ENCODE data around the gene CIITA. TPM values are rescaled to one million over a fixed set of nuclear protein-coding genes. Genes with fewer than 3 reads are reported as not detected.

CIITA gene
- total RNA-seq, 1 experiment from 2014 or later: 22.4 TPM

- Mint-ChIP-seq H3K36me3 (ENCODE audit: insufficient read depth, unreplicated experiment) (peaks cover 4% of the 10 kb centered on the region), H3K4me1 (ENCODE audit: low read depth, unreplicated experiment) (peaks cover 43% of the 10 kb centered on the region), H3K27me3 (ENCODE audit: unreplicated experiment) (no peaks in the 10 kb centered on the region), H3K27ac (ENCODE audit: unreplicated experiment) (no peak overlapping the region), H3K4me3 (ENCODE audit: low read depth, unreplicated experiment) (no peak overlapping the region), H3K9me3 (ENCODE audit: low read depth, unreplicated experiment) (no peaks in the 10 kb centered on the region)
- TF ChIP-seq, protein P1, sequence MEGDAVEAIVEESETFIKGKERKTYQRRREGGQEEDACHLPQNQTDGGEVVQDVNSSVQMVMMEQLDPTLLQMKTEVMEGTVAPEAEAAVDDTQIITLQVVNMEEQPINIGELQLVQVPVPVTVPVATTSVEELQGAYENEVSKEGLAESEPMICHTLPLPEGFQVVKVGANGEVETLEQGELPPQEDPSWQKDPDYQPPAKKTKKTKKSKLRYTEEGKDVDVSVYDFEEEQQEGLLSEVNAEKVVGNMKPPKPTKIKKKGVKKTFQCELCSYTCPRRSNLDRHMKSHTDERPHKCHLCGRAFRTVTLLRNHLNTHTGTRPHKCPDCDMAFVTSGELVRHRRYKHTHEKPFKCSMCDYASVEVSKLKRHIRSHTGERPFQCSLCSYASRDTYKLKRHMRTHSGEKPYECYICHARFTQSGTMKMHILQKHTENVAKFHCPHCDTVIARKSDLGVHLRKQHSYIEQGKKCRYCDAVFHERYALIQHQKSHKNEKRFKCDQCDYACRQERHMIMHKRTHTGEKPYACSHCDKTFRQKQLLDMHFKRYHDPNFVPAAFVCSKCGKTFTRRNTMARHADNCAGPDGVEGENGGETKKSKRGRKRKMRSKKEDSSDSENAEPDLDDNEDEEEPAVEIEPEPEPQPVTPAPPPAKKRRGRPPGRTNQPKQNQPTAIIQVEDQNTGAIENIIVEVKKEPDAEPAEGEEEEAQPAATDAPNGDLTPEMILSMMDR (IDR thresholded peaks at IDR 0.05; ENCODE audit: unreplicated experiment): no peak
- intact Hi-C loops (cut with micrococcal nuclease; ENCODE audit: unreplicated experiment): no loop called here
- BruUV-seq (replicated peaks): no TSS peak
- no peak for DNase-seq
- CTCF ChIA-PET: interaction anchor here (1.6 to 2.8 kb wide), 3 partner anchors 13 to 272 kb away, joined by 3 to 25 read pairs (median 5); partner anchors contain the start of gene SOCS1
Observed at GRCh38 chr16:10984509-10984908, 107.5 kb downstream of the CIITA start.

Other genes starting within 250 kb of the CIITA start
- not detected in 2 replicates for gene TEKT5, start 182.3 kb upstream of the CIITA start, total RNA-seq (2022)
- 35.7 and 35.9 TPM in 2 replicates for gene NUBP1, start 133.4 kb upstream of the CIITA start, total RNA-seq (2022)
- 0.21 TPM in 1 of 2 replicates, not detected in the other for gene TVP23A, start 58.4 kb upstream of the CIITA start, total RNA-seq (2022)
- 32.3 and 40.3 TPM in 2 replicates for gene DEXI, start 65.3 kb downstream of the CIITA start, total RNA-seq (2022)
- gene CLEC16A, start 67.4 kb downstream of the CIITA start, total RNA-seq (2022): 33.0 and 37.5 TPM in 2 replicates

Measured in Calu3 (cell line).